Transverse colon (tissue), 3 donors: Measurements from ENCODE around the gene LRRC36.
A peak's percentile ranks its signal among the peaks of the same experiment; 100 is the strongest.

ENCODE experiments used
- POLR2A ChIP-seq: fragments of 450-650 bp; IDR thresholded peaks from one replicate; pipeline ENCODE4 v1.6.1; 2016; ENCODE audit warnings: antibody characterized with exemption, mild to moderate bottlenecking, moderate library complexity
- POLR2AphosphoS5 ChIP-seq, 3 donors: sonication (generic); formaldehyde crosslinking; IDR thresholded peaks; one replicate each; pipeline ENCODE4 v1.6.1; 2016; ENCODE audit warnings: antibody characterized with exemption in 3 of 3

DNA sequence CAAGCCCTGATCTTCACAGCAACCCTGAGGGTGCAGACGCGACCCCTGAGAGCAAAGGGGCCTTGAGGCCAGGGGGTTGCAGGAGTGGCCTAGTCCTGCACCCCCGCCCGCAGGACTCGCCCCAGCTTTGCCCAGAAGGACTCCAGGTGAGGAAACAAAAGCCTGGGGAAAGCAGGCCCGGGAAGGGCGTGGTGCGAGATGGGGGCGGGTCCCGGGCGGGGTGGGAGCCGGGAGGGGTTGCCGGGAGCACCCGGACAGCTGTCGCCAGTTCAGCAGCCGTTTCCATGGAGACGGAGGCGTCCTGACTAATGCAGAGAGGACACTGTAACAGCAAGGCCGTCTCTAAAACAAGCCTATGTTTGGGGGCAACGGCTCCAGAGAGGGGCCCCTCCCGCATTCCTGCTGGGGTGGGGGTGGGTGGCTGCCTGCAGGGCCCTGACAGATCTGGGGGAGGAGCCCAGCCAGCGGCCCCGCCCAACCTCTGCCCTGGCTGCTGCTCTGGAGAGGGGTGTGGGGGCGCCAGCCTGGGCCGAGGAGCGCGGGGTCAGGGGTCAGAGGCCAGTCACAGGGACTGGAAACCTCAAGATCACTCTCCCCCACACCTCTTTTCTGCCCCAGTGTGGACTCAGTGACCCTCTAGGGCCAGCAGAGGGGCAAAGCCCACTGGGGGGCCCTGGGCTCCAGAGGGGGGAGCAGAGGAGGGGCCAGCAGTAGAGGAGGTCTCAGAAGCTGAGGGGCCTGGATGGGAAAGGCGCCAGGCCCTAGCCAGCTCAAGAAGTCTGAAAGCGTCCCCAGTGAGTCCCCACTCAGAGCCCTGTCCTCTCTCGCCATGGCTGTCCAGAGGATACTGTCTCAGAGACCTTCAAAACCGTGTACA is 69.8 kb downstream of the LRRC36 start:
- TF ChIP-seq POLR2A, result peak; percentile 55
- TF ChIP-seq POLR2AphosphoS5 (IDR thresholded peaks at IDR 0.05), result peak; percentile 49 to 64 (median 49)
